K562 (cell line): ENCODE data around the gene EEPD1. TPM values are rescaled to one million over a fixed set of nuclear protein-coding genes. Genes with fewer than 3 reads are reported as not detected.

Experiments
- DMBX1 ChIP-seq: fragments of 250-450 bp; sonication (Bioruptor Pico); IDR thresholded peaks from 2 replicates; pipeline ENCODE4 v1.8.0; 2022; ENCODE audit warnings: inconsistent platforms, mild to moderate bottlenecking, moderate library complexity, borderline replicate concordance
- HMBOX1 ChIP-seq: sonication (generic); IDR thresholded peaks from 2 replicates; pipeline ENCODE4 v1.6.1; 2016
- MIER1 ChIP-seq: fragments of 450-650 bp; IDR thresholded peaks from 2 replicates; pipeline ENCODE4 v1.6.1; 2016; ENCODE audit warnings: antibody characterized with exemption, mild to moderate bottlenecking, low read depth
- TCF15 ChIP-seq: fragments of 250-450 bp; sonication (Bioruptor Pico); IDR thresholded peaks from 2 replicates; pipeline ENCODE4 v1.8.0; 2022; ENCODE audit warnings: moderate library complexity, mild to moderate bottlenecking, inconsistent platforms
- polyA plus RNA-seq, 8 experiments: library from polyadenylated mRNA; depleted of rRNA in 4 of 8; stranded (reverse) in 5 of 8; unstranded in 3 of 8; fragments of >200 nt; fragmentation: Nextera tagmentation in 2 of 8; fragmentation: Illumina TruSeq in 1 of 8; extraction: Ambion mirVana in 2 of 8; extraction: Trizol in 1 of 8; gene quantifications; 2 replicates each; pipeline versions ENCODE4 v1.2.1 to v1.2.3, GENCODE V29; 2011 to 2014; ENCODE audit warnings: inconsistent platforms in 1 of 8, missing spikeins in 1 of 8
- total RNA-seq, 7 experiments: library from RNA; depleted of rRNA in 6 of 7; stranded (reverse); fragments of >200 nt in 6 of 7; fragmentation: Illumina TruSeq in 2 of 7; extraction: Trizol in 2 of 7; gene quantifications; 2 replicates each; pipeline versions ENCODE4 v1.2.1 to v1.2.3, GENCODE V29; 2011 to 2021; ENCODE audit warnings: low replicate concordance in 1 of 7
- TF ChIP-seq, protein P1 (sequence below): sonication (generic); formaldehyde crosslinking; IDR thresholded peaks from 2 replicates; pipeline ENCODE4 v1.8.0; 2023; ENCODE audit warnings: mild to moderate bottlenecking, missing genetic modification reagents

The EEPD1 gene
- total and polyA plus RNA-seq, 9 of the 15 experiments (the other 6 are each of a cell fraction or from before 2014, with no cell fraction given) = 0.01 to 1.5 (median 0.74) TPM; not detected in 1

DNA sequence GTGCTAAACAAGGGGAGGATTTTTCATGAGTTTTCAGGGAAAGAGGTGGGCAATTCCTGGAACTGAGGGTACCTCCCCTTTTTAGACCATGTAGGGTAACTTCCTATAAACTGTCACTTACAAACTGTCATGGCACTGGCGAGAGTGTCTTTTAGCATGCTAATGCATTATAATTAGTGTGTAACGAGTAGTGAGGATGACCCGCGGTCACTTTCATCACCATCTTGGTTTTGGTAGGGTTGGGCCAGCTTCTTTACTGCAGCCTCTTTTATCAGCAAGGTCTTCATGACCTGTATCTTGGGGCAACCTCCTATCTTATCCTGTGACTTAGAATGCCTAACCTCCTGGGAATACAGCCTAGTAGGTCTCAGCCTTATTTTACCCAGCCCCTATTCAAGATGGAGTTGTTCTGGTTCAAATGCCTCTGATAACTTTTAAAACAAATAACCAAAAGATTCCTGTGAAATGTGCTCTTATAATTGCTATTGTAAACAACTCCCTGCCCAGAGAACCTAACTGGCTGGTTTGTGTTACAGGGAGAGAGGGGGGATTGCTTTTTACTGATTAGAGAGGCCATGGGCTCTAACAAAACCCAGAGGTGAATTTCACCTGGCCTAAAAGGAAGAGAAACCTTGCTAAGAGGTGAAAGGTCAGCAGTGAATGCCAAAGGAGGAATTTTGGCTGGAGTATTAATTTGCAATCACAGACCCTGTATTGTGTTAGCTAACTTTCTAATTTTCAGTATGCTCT, 64.3 kb downstream of the EEPD1 start (continued):
- TF ChIP-seq, protein P1, sequence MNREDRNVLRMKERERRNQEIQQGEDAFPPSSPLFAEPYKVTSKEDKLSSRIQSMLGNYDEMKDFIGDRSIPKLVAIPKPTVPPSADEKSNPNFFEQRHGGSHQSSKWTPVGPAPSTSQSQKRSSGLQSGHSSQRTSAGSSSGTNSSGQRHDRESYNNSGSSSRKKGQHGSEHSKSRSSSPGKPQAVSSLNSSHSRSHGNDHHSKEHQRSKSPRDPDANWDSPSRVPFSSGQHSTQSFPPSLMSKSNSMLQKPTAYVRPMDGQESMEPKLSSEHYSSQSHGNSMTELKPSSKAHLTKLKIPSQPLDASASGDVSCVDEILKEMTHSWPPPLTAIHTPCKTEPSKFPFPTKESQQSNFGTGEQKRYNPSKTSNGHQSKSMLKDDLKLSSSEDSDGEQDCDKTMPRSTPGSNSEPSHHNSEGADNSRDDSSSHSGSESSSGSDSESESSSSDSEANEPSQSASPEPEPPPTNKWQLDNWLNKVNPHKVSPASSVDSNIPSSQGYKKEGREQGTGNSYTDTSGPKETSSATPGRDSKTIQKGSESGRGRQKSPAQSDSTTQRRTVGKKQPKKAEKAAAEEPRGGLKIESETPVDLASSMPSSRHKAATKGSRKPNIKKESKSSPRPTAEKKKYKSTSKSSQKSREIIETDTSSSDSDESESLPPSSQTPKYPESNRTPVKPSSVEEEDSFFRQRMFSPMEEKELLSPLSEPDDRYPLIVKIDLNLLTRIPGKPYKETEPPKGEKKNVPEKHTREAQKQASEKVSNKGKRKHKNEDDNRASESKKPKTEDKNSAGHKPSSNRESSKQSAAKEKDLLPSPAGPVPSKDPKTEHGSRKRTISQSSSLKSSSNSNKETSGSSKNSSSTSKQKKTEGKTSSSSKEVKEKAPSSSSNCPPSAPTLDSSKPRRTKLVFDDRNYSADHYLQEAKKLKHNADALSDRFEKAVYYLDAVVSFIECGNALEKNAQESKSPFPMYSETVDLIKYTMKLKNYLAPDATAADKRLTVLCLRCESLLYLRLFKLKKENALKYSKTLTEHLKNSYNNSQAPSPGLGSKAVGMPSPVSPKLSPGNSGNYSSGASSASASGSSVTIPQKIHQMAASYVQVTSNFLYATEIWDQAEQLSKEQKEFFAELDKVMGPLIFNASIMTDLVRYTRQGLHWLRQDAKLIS = no peak
- TF ChIP-seq DMBX1 (CRISPR knock-in tag) (peak; percentile 88), MIER1 (no peak), TCF15 (CRISPR knock-in tag) (no peak), HMBOX1 (no peak; the same call in 1 of the 2 replicates)
- TF ChIP-seq, all 486 proteins: peak for 98
